PC-3 (cell line): Measurements from ENCODE around the gene RAB4B. TPM values are rescaled to one million over a fixed set of nuclear protein-coding genes. Genes with fewer than 3 reads are reported as not detected.
"Not testable (repeated sequence)": the region's sequence is repeated elsewhere in the genome, so short reads cannot be mapped to it uniquely, and the experiment has no call there.

Experiments
- ATAC-seq: fragments of 200-7000 bp; cut with Tn5 transposase; 2 replicates; pipeline ENCODE4 v1.9.1; 2020; ENCODE audit warnings: mild to moderate bottlenecking, moderate library complexity
- BruUV-seq: library from RNA; stranded (reverse); fragments of 400-500 nt; replicated peaks from 2 replicates; lab custom pipeline; 2021; lab: Mats Ljungman, UMichigan
- CTCF ChIA-PET: fragments of 300-600 bp; sonication (Branson Sonifier 250); formaldehyde crosslinking; loops from one replicate; lab custom pipeline; 2022; ENCODE audit warnings: antibody characterized with exemption; lab: Charles Lee
- POLR2A ChIA-PET: fragments of 300-600 bp; sonication (Branson Sonifier 250); formaldehyde crosslinking; loops from one replicate; lab custom pipeline; 2022; ENCODE audit warnings: antibody characterized with exemption; ENCODE audit not compliant: unreplicated experiment; lab: Charles Lee
- DNase-seq: peaks from one replicate; pipeline ENCODE4 v3.0.0-alpha.2; 2015
- H2AFZ ChIP-seq: fragments of 300-600 bp; sonication (generic); 2 replicates; pipeline ENCODE4 v1.6.0; 2016; ENCODE audit warnings: antibody characterized with exemption, low read length
- H3F3A ChIP-seq: fragments of 300-600 bp; sonication (generic); one replicate; pipeline ENCODE4 v1.6.0; 2017; ENCODE audit warnings: antibody characterized with exemption, low read length, control low read depth, mild to moderate bottlenecking; ENCODE audit not compliant: unreplicated experiment
- H3K27ac ChIP-seq: fragments of 300-600 bp; sonication (generic); 2 replicates; pipeline ENCODE4 v1.5.1; 2016; ENCODE audit warnings: mild to moderate bottlenecking, low read length
- H3K27me3 ChIP-seq: fragments of 300-600 bp; sonication (generic); 2 replicates; pipeline ENCODE4 v1.6.1; 2016; ENCODE audit warnings: low read length, mixed read lengths
- H3K36me3 ChIP-seq: fragments of 300-600 bp; sonication (generic); 2 replicates; pipeline ENCODE4 v1.6.1; 2016; ENCODE audit warnings: low read depth, mixed run types, low read length, mixed read lengths
- H3K4me1 ChIP-seq: fragments of 300-600 bp; sonication (generic); 2 replicates; pipeline ENCODE4 v1.5.1; 2016; ENCODE audit warnings: low read length; ENCODE audit not compliant: insufficient read depth
- H3K4me2 ChIP-seq: fragments of 300-600 bp; sonication (generic); 2 replicates; pipeline ENCODE4 v1.6.0; 2016; ENCODE audit warnings: low read length
- H3K4me3 ChIP-seq: fragments of 300-600 bp; sonication (generic); 2 replicates; pipeline ENCODE4 v1.5.1; 2016; ENCODE audit warnings: mild to moderate bottlenecking, low read length, mixed read lengths
- H3K79me2 ChIP-seq: fragments of 300-600 bp; sonication (generic); 2 replicates; pipeline ENCODE4 v1.6.1; 2017; ENCODE audit warnings: low read length, mixed read lengths
- H3K9ac ChIP-seq: fragments of 300-600 bp; sonication (generic); 2 replicates; pipeline ENCODE4 v1.6.0; 2016; ENCODE audit warnings: mild to moderate bottlenecking, low read length
- H3K9me2 ChIP-seq: fragments of 300-600 bp; sonication (generic); replicated peaks from 2 replicates; pipeline ENCODE4 v1.6.1; 2016; ENCODE audit warnings: mixed run types, low read length, mixed read lengths
- H3K9me3 ChIP-seq: fragments of 300-600 bp; sonication (generic); 2 replicates; pipeline ENCODE4 v1.6.1; 2016; ENCODE audit warnings: low read length, mixed read lengths
- H4K20me1 ChIP-seq: fragments of 300-600 bp; sonication (generic); 2 replicates; pipeline ENCODE4 v1.6.1; 2016; ENCODE audit warnings: low read length, mixed read lengths
- EZH2 ChIP-seq: fragments of 300-600 bp; sonication (generic); IDR thresholded peaks from one replicate; pipeline ENCODE4 v1.6.1; 2017; ENCODE audit warnings: antibody characterized with exemption, mild to moderate bottlenecking, low read length; ENCODE audit not compliant: unreplicated experiment
- EZH2phosphoT487 ChIP-seq: fragments of 300-600 bp; sonication (generic); IDR thresholded peaks from 2 replicates; pipeline ENCODE4 v1.6.1; 2018; ENCODE audit warnings: mild to moderate bottlenecking, antibody characterized with exemption, low read length, borderline replicate concordance
- intact Hi-C: fragments of 100-400 bp; cut with micrococcal nuclease; formaldehyde crosslinking; loops from 2 replicates; pipeline ENCODE4 v1.9.0; 2023
- total RNA-seq: library from RNA; depleted of rRNA; stranded (reverse); fragments of >200 nt; gene quantifications from 2 replicates; pipeline ENCODE4 v1.2.3, GENCODE V29; 2014
- TF ChIP-seq, protein P1 (sequence below): fragments of 300-600 bp; sonication (generic); conservative IDR thresholded peaks from 2 replicates; pipeline ENCODE4 v1.5.1; 2017; ENCODE audit warnings: antibody characterized with exemption, low read depth, mild to moderate bottlenecking, low read length

RAB4B gene
- total RNA-seq, 1 experiment from 2014 or later: 7.4 TPM

GRCh38 chr19:40762754-40763470 is 15.1 kb upstream of the RAB4B start:
- no TSS peak for BruUV-seq
- Histone ChIP-seq H3K27me3 (no peaks in the 10 kb centered on the region), H3F3A (no peaks in the 10 kb centered on the region), H3K4me3 (no peak overlapping the region), H3K4me2 (no peak overlapping the region), H3K4me1 (no peaks in the 10 kb centered on the region), H3K9ac (no peak overlapping the region), H3K79me2 (peaks cover 14% of the 10 kb centered on the region), H3K36me3 (peaks cover 57% of the 10 kb centered on the region), H3K27ac (no peak overlapping the region), H4K20me1 (no peaks in the 10 kb centered on the region), H3K9me2 (no peaks in the 10 kb centered on the region), H3K9me3 (no peaks in the 10 kb centered on the region), H2AFZ (no peak overlapping the region)
- ATAC-seq (no peak), DNase-seq (no peak)
- ChIA-PET POLR2A (no interaction called here), CTCF (no interaction called here)
- intact Hi-C loops: no loop called here
- TF ChIP-seq EZH2phosphoT487 (no peak), EZH2 (no peak)
- TF ChIP-seq, protein P1, sequence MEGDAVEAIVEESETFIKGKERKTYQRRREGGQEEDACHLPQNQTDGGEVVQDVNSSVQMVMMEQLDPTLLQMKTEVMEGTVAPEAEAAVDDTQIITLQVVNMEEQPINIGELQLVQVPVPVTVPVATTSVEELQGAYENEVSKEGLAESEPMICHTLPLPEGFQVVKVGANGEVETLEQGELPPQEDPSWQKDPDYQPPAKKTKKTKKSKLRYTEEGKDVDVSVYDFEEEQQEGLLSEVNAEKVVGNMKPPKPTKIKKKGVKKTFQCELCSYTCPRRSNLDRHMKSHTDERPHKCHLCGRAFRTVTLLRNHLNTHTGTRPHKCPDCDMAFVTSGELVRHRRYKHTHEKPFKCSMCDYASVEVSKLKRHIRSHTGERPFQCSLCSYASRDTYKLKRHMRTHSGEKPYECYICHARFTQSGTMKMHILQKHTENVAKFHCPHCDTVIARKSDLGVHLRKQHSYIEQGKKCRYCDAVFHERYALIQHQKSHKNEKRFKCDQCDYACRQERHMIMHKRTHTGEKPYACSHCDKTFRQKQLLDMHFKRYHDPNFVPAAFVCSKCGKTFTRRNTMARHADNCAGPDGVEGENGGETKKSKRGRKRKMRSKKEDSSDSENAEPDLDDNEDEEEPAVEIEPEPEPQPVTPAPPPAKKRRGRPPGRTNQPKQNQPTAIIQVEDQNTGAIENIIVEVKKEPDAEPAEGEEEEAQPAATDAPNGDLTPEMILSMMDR: no peak

- H3K27me3 ChIP-seq: no peaks in the 10 kb centered on the region
- ATAC-seq: no peak
- H3K79me2 ChIP-seq: peaks cover 10% of the 10 kb centered on the region
- POLR2A ChIA-PET: interaction anchor here (0.5 kb wide), 1 partner anchor 42 kb away, joined by 3 read pairs; no protein-coding TSS in a partner anchor
- H3K9ac ChIP-seq: no peak overlapping the region
- intact Hi-C loops: no loop called here
- no peaks in the 10 kb centered on the region for H4K20me1 ChIP-seq
- BruUV-seq: no TSS peak
- peaks cover 53% of the 10 kb centered on the region for H3K36me3 ChIP-seq
- DNase-seq: no peak
- TF ChIP-seq, protein P1: no peak
- no peak for TF ChIP-seq EZH2
- no peak for TF ChIP-seq EZH2phosphoT487
- no peak overlapping the region for H3K4me2 ChIP-seq
- H3F3A ChIP-seq: no peaks in the 10 kb centered on the region
- H3K4me1 ChIP-seq: no peaks in the 10 kb centered on the region
- H3K9me2 ChIP-seq: no peaks in the 10 kb centered on the region
- H3K9me3 ChIP-seq: no peaks in the 10 kb centered on the region
- no peak overlapping the region for H3K4me3 ChIP-seq
- no peak overlapping the region for H2AFZ ChIP-seq
- no peak overlapping the region for H3K27ac ChIP-seq
- CTCF ChIA-PET: interaction anchor here (0.6 kb wide), 1 partner anchor 500 kb away, joined by 3 read pairs; no protein-coding TSS in a partner anchor
Measured at GRCh38 chr19:40763526-40763925, 14.5 kb upstream of the RAB4B start.

DNA sequence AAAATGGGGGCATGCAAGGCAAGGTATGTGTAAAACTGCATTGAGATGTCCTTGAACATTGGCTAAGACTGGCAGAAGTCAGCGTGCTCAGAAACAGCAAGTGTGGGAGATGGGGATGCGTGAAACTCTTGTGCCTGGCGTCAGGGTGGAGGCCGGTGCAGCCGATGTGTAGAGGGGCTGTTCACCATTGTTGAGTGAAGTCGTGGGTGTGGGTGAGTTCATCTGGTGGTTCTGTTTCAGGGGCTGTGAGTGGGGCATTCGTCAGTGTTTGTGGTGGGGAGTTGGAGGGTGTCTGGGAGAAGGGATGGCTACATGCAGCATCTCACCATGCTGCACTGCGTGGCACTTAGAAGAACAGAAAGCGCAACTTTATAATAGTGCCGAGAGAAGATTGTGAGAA is 14.1 kb upstream of the RAB4B start:
- peaks cover 52% of the 10 kb centered on the region for H3K36me3 ChIP-seq
- H3F3A ChIP-seq: no peaks in the 10 kb centered on the region
- H3K79me2 ChIP-seq: peaks cover 8% of the 10 kb centered on the region; the same call in 1 of the 2 replicates
- no peak for ATAC-seq
- no peaks in the 10 kb centered on the region for H3K9me3 ChIP-seq
- DNase-seq: no peak
- H3K4me2 ChIP-seq: no peak overlapping the region
- intact Hi-C loops: no loop called here
- TF ChIP-seq, protein P1: no peak
- no peak for TF ChIP-seq EZH2phosphoT487
- no peak for TF ChIP-seq EZH2
- H3K9ac ChIP-seq: no peak overlapping the region
- no peak overlapping the region for H3K4me3 ChIP-seq
- no peaks in the 10 kb centered on the region for H3K9me2 ChIP-seq
- no TSS peak for BruUV-seq
- no peaks in the 10 kb centered on the region for H3K27me3 ChIP-seq
- no peaks in the 10 kb centered on the region for H4K20me1 ChIP-seq
- no peak overlapping the region for H3K27ac ChIP-seq
- no peak overlapping the region for H2AFZ ChIP-seq
- ChIA-PET CTCF (interaction anchor here (0.6 kb wide), 1 partner anchor 499 kb away, joined by 3 read pairs; no protein-coding TSS in a partner anchor), POLR2A (interaction anchor here (0.5 kb wide), 1 partner anchor 41 kb away, joined by 3 read pairs; no protein-coding TSS in a partner anchor)
- no peaks in the 10 kb centered on the region for H3K4me1 ChIP-seq

GRCh38 chr19:40766385-40766784 is 11.7 kb upstream of the RAB4B start:
- POLR2A ChIA-PET, ATAC-seq, H3K27me3 ChIP-seq, H3F3A ChIP-seq, CTCF ChIA-PET, intact Hi-C loops, H3K4me2 ChIP-seq, H3K4me3 ChIP-seq, H2AFZ ChIP-seq, H3K9me2 ChIP-seq, H4K20me1 ChIP-seq, H3K9me3 ChIP-seq, H3K4me1 ChIP-seq, H3K9ac ChIP-seq, BruUV-seq, H3K79me2 ChIP-seq, DNase-seq, H3K27ac ChIP-seq: not testable (repeated sequence)
- H3K36me3 ChIP-seq: peaks cover 36% of the 10 kb centered on the region
